A549 treated with DMSO at 1 μM for 4 hours (cell line): ENCODE data around the gene UBE2R2. TPM values are rescaled to one million over a fixed set of nuclear protein-coding genes. Genes with fewer than 3 reads are reported as not detected.

Experiments
- total RNA-seq: library from RNA; stranded (reverse); fragments of 200-300 nt; extraction: Qiagen RNA extraction; gene quantifications from 5 replicates; pipeline ENCODE4 v1.2.3, GENCODE V29; 2022; ENCODE audit warnings: low read depth

Gene UBE2R2, protein sequence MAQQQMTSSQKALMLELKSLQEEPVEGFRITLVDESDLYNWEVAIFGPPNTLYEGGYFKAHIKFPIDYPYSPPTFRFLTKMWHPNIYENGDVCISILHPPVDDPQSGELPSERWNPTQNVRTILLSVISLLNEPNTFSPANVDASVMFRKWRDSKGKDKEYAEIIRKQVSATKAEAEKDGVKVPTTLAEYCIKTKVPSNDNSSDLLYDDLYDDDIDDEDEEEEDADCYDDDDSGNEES
- total RNA-seq, result 42.4 to 49.8 TPM (median 48.1 TPM) in 5 replicates

GRCh38 chr9:33816327-33817252 lies at the start of gene UBE2R2:
Gene UBE2R2, plus strand, starts transcription at chr9:33817160. Its CDS starts 598 bp downstream, at chr9:33817758.

DNA sequence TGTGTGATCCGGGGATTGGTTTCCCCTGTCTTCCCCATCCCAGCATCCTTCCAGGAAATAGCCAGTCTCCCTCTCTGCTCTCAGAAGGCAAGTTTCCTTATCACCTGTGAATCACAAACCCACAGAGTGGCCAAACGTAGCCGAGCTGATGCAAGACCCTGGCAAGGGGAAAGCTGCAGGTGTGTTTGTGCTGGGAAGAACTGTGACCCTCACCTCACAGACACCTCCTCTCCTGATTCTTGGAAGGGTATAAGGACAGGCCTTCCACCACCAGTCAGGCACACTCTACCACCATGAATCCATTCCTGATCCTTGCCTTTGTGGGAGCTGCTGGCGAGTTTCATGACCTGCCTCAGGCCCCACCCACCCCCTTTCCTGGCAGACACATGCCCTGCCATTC lies 21.7 kb upstream of the UBE2R2 start, which contains the start of gene PRSS3:
Gene PRSS3 (plus strand): TSS at position 281 of the 400 bp plus-strand sequence. CDS start 13 bp downstream, at position 294.

Other genes with a start within 250 kb of the UBE2R2 start
- 13.2 to 17.6 TPM (median 14.0 TPM) in 5 replicates for gene PRSS3, start 21.6 kb upstream of the UBE2R2 start, total RNA-seq
- 36.8 to 45.1 TPM (median 42.1 TPM) in 5 replicates for gene UBAP2, start 231.7 kb downstream of the UBE2R2 start, total RNA-seq